H9 (cell line): ENCODE results near the gene MAGI3. TPM values are rescaled to one million over a fixed set of nuclear protein-coding genes. Genes with fewer than 3 reads are reported as not detected.
"Not testable (repeated sequence)": the region's sequence is repeated elsewhere in the genome, so short reads cannot be mapped to it uniquely, and the experiment has no call there.

ENCODE experiments used
- DNase-seq: peaks from one replicate; pipeline ENCODE4 v3.0.0-alpha.2; 2017
- H2AFZ ChIP-seq: one replicate; pipeline ENCODE4 v1.6.1; 2013; ENCODE audit warnings: mild to moderate bottlenecking, low read length, control low read depth, moderate library complexity
- H2AK5ac ChIP-seq: 2 replicates; pipeline ENCODE4 v1.6.1; 2013; ENCODE audit warnings: low read length, control low read depth, mixed read lengths; ENCODE audit not compliant: insufficient read length
- H2BK120ac ChIP-seq: one replicate; pipeline ENCODE4 v1.6.1; 2013; ENCODE audit warnings: low read depth, mild to moderate bottlenecking, low read length, control low read depth, inconsistent platforms; ENCODE audit not compliant: poor library complexity, severe bottlenecking
- H2BK12ac ChIP-seq: 2 replicates; pipeline ENCODE4 v1.6.1; 2013; ENCODE audit warnings: low read length, control low read depth, mixed read lengths, low read depth; ENCODE audit not compliant: insufficient read length
- H2BK15ac ChIP-seq: 2 replicates; pipeline ENCODE4 v1.6.1; 2013; ENCODE audit warnings: low read depth, low read length, control low read depth
- H2BK20ac ChIP-seq: one replicate; pipeline ENCODE4 v1.6.1; 2013; ENCODE audit warnings: low read depth, mild to moderate bottlenecking, low read length, control low read depth, inconsistent platforms; ENCODE audit not compliant: poor library complexity, severe bottlenecking
- H2BK5ac ChIP-seq: 2 replicates; pipeline ENCODE4 v1.6.1; 2013; ENCODE audit warnings: low read length, control low read depth, mixed read lengths; ENCODE audit not compliant: insufficient read length
- H3K14ac ChIP-seq: 2 replicates; pipeline ENCODE4 v1.6.1; 2013; ENCODE audit warnings: low read length, control low read depth; ENCODE audit not compliant: insufficient read depth
- H3K18ac ChIP-seq: 2 replicates; pipeline ENCODE4 v1.6.1; 2013; ENCODE audit warnings: low read depth, mild to moderate bottlenecking, mixed read lengths, low read length, control low read depth; ENCODE audit not compliant: insufficient read length
- H3K23ac ChIP-seq: 2 replicates; pipeline ENCODE4 v1.6.1; 2013; ENCODE audit warnings: low read length, control low read depth, mixed read lengths, low read depth; ENCODE audit not compliant: insufficient read length
- H3K23me2 ChIP-seq: 2 replicates; pipeline ENCODE4 v1.6.1; 2013; ENCODE audit warnings: low read depth, mild to moderate bottlenecking, mixed read lengths, low read length, control low read depth; ENCODE audit not compliant: insufficient read length, poor library complexity, severe bottlenecking
- H3K27ac ChIP-seq: 2 replicates; pipeline ENCODE4 v1.5.1; 2013; ENCODE audit warnings: low read length, control low read depth, mixed read lengths, low read depth; ENCODE audit not compliant: insufficient read length
- H3K27me3 ChIP-seq: 2 replicates; pipeline ENCODE4 v1.6.1; 2013; ENCODE audit warnings: low read length, control low read depth, inconsistent platforms; ENCODE audit not compliant: insufficient read depth
- H3K4ac ChIP-seq: 2 replicates; pipeline ENCODE4 v1.6.1; 2013; ENCODE audit warnings: low read depth, mild to moderate bottlenecking, control low read depth, inconsistent platforms, low read length, moderate library complexity
- H3K4me1 ChIP-seq: 2 replicates; pipeline ENCODE4 v1.6.1; 2013; ENCODE audit warnings: low read length, control low read depth, inconsistent platforms; ENCODE audit not compliant: insufficient read depth
- H3K4me2 ChIP-seq: 2 replicates; pipeline ENCODE4 v1.6.1; 2013; ENCODE audit warnings: low read length, control low read depth, mixed read lengths; ENCODE audit not compliant: insufficient read length, insufficient read depth
- H3K56ac ChIP-seq: 2 replicates; pipeline ENCODE4 v1.6.1; 2013; ENCODE audit warnings: low read depth, mild to moderate bottlenecking, mixed read lengths, low read length, control low read depth; ENCODE audit not compliant: insufficient read length
- H3K79me1 ChIP-seq: 2 replicates; pipeline ENCODE4 v1.6.1; 2013; ENCODE audit warnings: low read depth, mild to moderate bottlenecking, moderate library complexity, low read length, control low read depth, inconsistent platforms; ENCODE audit not compliant: insufficient read depth, poor library complexity, severe bottlenecking
- H3K79me2 ChIP-seq: 2 replicates; pipeline ENCODE4 v1.6.1; 2013; ENCODE audit warnings: low read length, control low read depth, inconsistent platforms; ENCODE audit not compliant: insufficient read depth
- H3K9ac ChIP-seq: 2 replicates; pipeline ENCODE4 v1.6.1; 2013; ENCODE audit warnings: low read length, control low read depth, mixed read lengths; ENCODE audit not compliant: insufficient read length; ENCODE audit errors: extremely low read depth
- H3K9me3 ChIP-seq: one replicate; pipeline ENCODE4 v1.6.1; 2013; ENCODE audit warnings: low read depth, low read length, inconsistent platforms; ENCODE audit not compliant: control insufficient read depth
- H3T11ph ChIP-seq: one replicate; pipeline ENCODE4 v1.6.1; 2013; ENCODE audit warnings: mild to moderate bottlenecking, low read length, control low read depth, inconsistent platforms
- H4K20me1 ChIP-seq: one replicate; pipeline ENCODE4 v1.6.1; 2013; ENCODE audit not compliant: control insufficient read depth, insufficient read length, insufficient read depth
- H4K5ac ChIP-seq: 2 replicates; pipeline ENCODE4 v1.6.1; 2013; ENCODE audit warnings: low read depth, mild to moderate bottlenecking, mixed read lengths, low read length, control low read depth; ENCODE audit not compliant: insufficient read length
- H4K8ac ChIP-seq: replicated peaks from 2 replicates; pipeline ENCODE4 v1.6.1; 2013; ENCODE audit warnings: low read length, control low read depth, mixed read lengths, low read depth; ENCODE audit not compliant: insufficient read length
- H4K91ac ChIP-seq: 2 replicates; pipeline ENCODE4 v1.6.1; 2013; ENCODE audit warnings: low read depth, mild to moderate bottlenecking, moderate library complexity, mixed read lengths, low read length, control low read depth; ENCODE audit not compliant: insufficient read length
- H3K27ac Mint-ChIP-seq, 3 experiments: 2 replicates in 2 of 3; 3 replicates in 1 of 3; pipeline ENCODE4 v1.8.0; 2020 to 2021; ENCODE audit warnings: mixed read lengths in 3 of 3, mild to moderate bottlenecking in 1 of 3, moderate library complexity in 1 of 3
- H3K27me3 Mint-ChIP-seq: 2 replicates; pipeline ENCODE4 v1.8.0; 2021; ENCODE audit warnings: low read depth, mild to moderate bottlenecking, moderate library complexity, mixed read lengths
- H3K36me3 Mint-ChIP-seq, 3 experiments: 2 replicates in 2 of 3; 3 replicates in 1 of 3; pipeline ENCODE4 v1.8.0; 2020 to 2021; ENCODE audit warnings: low read depth in 3 of 3, mixed read lengths in 3 of 3; ENCODE audit not compliant: insufficient read depth in 1 of 3
- H3K4me1 Mint-ChIP-seq, 2 experiments: 2 replicates each; pipeline ENCODE4 v1.8.0; 2020; ENCODE audit warnings: mixed read lengths in 2 of 2
- H3K4me3 Mint-ChIP-seq, 2 experiments: 2 replicates in 1 of 2; 3 replicates in 1 of 2; pipeline ENCODE4 v1.8.0; 2020 to 2021; ENCODE audit warnings: mild to moderate bottlenecking in 2 of 2, mixed read lengths in 2 of 2, moderate library complexity in 1 of 2
- H3K9me3 Mint-ChIP-seq, 2 experiments: 2 replicates in 1 of 2; 3 replicates in 1 of 2; pipeline ENCODE4 v1.8.0; 2020; ENCODE audit warnings: mild to moderate bottlenecking in 2 of 2, mixed read lengths in 2 of 2, moderate library complexity in 1 of 2
- CTCF ChIP-seq: fragments of 200-600 bp; sonication (generic); conservative IDR thresholded peaks from 3 replicates; pipeline ENCODE4 v1.8.0; 2021; ENCODE audit warnings: antibody characterized with exemption, mild to moderate bottlenecking
- WGBS: extraction: QIAGEN DNeasy Blood & Tissue Kit; methylation state at CpG from one replicate; pipeline ENCODE4 v1.1.7; 2013; ENCODE audit warnings: missing lambda C conversion rate, low lambda C conversion rate, mixed read lengths; ENCODE audit not compliant: insufficient read length; ENCODE audit errors: extremely low coverage; 5-methylcytosine and 5-hydroxymethylcytosine counted together
- total RNA-seq: library from RNA; stranded (reverse); gene quantifications from 2 replicates; pipeline ENCODE4 v1.2.1, GENCODE V29; 2021

Gene MAGI3
- total RNA-seq, 1 experiment from 2014 or later: 8.2 TPM

GRCh38 chr1:113508364-113509164 lies 118.2 kb downstream of the MAGI3 start:
- Histone ChIP-seq H3K4me2 (no peak overlapping the region), H4K5ac (no peak overlapping the region), H3K79me1 (no peaks in the 10 kb centered on the region), H3K9ac (no peak overlapping the region), H2BK15ac (no peak overlapping the region), H2BK12ac (no peak overlapping the region), H3K27me3 (no peaks in the 10 kb centered on the region), H3K56ac (no peak overlapping the region), H3T11ph (no peak overlapping the region), H3K27ac (no peak overlapping the region), H3K9me3 (no peaks in the 10 kb centered on the region), H3K23me2 (no peaks in the 10 kb centered on the region), H2BK120ac (no peak overlapping the region), H2AFZ (no peak overlapping the region), H4K8ac (no peak overlapping the region), H2AK5ac (no peak overlapping the region), H2BK5ac (no peak overlapping the region), H4K91ac (no peak overlapping the region), H3K4ac (no peak overlapping the region), H2BK20ac (no peak overlapping the region), H3K4me1 (no peaks in the 10 kb centered on the region), H3K18ac (no peak overlapping the region), H4K20me1 (no peaks in the 10 kb centered on the region), H3K23ac (no peak overlapping the region), H3K14ac (no peak overlapping the region), H3K79me2 (no peaks in the 10 kb centered on the region)
- peaks cover 6 to 11% (median 7%) of the 10 kb centered on the region in 3 experiments; a peak in 5 of 7 replicates for H3K36me3 Mint-ChIP-seq
- no CpG with 5 or more reads among the region's 2 CpGs for WGBS
- H3K27ac Mint-ChIP-seq: no peak overlapping the region
- DNase-seq: no peak
- H3K4me3 Mint-ChIP-seq: no peak overlapping the region
- no peaks in the 10 kb centered on the region for H3K27me3 Mint-ChIP-seq
- H3K4me1 Mint-ChIP-seq: peaks cover 14 to 16% of the 10 kb centered on the region in 2 experiments
- H3K9me3 Mint-ChIP-seq: peaks cover 8 to 19% of the 10 kb centered on the region in 2 experiments; a peak in 4 of 5 replicates
- TF ChIP-seq CTCF: no peak

- Mint-ChIP-seq H3K36me3 (peaks cover 6 to 11% (median 7%) of the 10 kb centered on the region in 3 experiments; a peak in 5 of 7 replicates), H3K9me3 (peaks cover 8 to 19% of the 10 kb centered on the region in 2 experiments; a peak in 4 of 5 replicates), H3K4me1 (peaks cover 14 to 16% of the 10 kb centered on the region in 2 experiments)
- not testable (repeated sequence) for H4K91ac ChIP-seq, H3K27me3 ChIP-seq, H4K20me1 ChIP-seq, H3K4ac ChIP-seq, H2BK12ac ChIP-seq, H3K79me1 ChIP-seq, H4K8ac ChIP-seq, H3K27ac Mint-ChIP-seq, H3K9ac ChIP-seq, H3K27ac ChIP-seq, H3K9me3 ChIP-seq, H2BK5ac ChIP-seq, H4K5ac ChIP-seq, H3T11ph ChIP-seq, H2AFZ ChIP-seq, H3K4me3 Mint-ChIP-seq, DNase-seq, H2BK20ac ChIP-seq, H3K79me2 ChIP-seq, H3K14ac ChIP-seq, H3K4me2 ChIP-seq, H2BK15ac ChIP-seq, H3K23ac ChIP-seq, H3K56ac ChIP-seq, H3K4me1 ChIP-seq, H2BK120ac ChIP-seq, H3K23me2 ChIP-seq, H3K27me3 Mint-ChIP-seq, H2AK5ac ChIP-seq, H3K18ac ChIP-seq
- WGBS: no CpG with 5 or more reads among the region's 12 CpGs
Observed at GRCh38 chr1:113509766-113510165, 119.5 kb downstream of the MAGI3 start.
